A549 (cell line): ENCODE measurements around the gene SYS1.

Experiments used
- CEBPB ChIP-seq, 2 experiments: fragments of >200 bp in 1 of 2; sonication (Bioruptor Twin) in 1 of 2; formaldehyde crosslinking in 1 of 2; IDR thresholded peaks; 2 replicates each; pipeline ENCODE4 v1.6.1; 2012 to 2016
- CTCF ChIP-seq: fragments of >200 bp; sonication (Bioruptor Twin); formaldehyde crosslinking; IDR thresholded peaks from 3 replicates; pipeline ENCODE4 v1.5.1; 2016
- EP300 ChIP-seq, 2 experiments: fragments of >200 bp; sonication (Bioruptor Twin); formaldehyde crosslinking; IDR thresholded peaks; 2 replicates in 1 of 2; 3 replicates in 1 of 2; pipeline ENCODE4 v1.6.1; 2016 to 2017
- ESRRA ChIP-seq: fragments of 150-350 bp; IDR thresholded peaks from 2 replicates; pipeline ENCODE4 v1.6.1; 2014; ENCODE audit warnings: mild to moderate bottlenecking, low read length, borderline replicate concordance
- KDM5A ChIP-seq: fragments of 200-600 bp; sonication (generic); IDR thresholded peaks from 2 replicates; pipeline ENCODE4 v1.6.1; 2016; ENCODE audit warnings: antibody characterized with exemption, mild to moderate bottlenecking
- NPAS2 ChIP-seq: fragments of 250-450 bp; sonication (Bioruptor Pico); IDR thresholded peaks from 2 replicates; pipeline ENCODE4 v1.8.0; 2022; ENCODE audit warnings: mild to moderate bottlenecking, moderate library complexity, borderline replicate concordance
- POLR2A ChIP-seq: IDR thresholded peaks from 2 replicates; pipeline ENCODE4 v1.6.1; 2012; ENCODE audit warnings: mild to moderate bottlenecking, low read length
- POLR2AphosphoS2 ChIP-seq: conservative IDR thresholded peaks from 2 replicates; pipeline ENCODE4 v1.6.1; 2012; ENCODE audit warnings: low read length, improper control_type of control experiment, inconsistent platforms
- USF2 ChIP-seq: fragments of 450-650 bp; IDR thresholded peaks from 2 replicates; pipeline ENCODE4 v1.6.1; 2014; ENCODE audit warnings: antibody characterized with exemption
- TF ChIP-seq, protein P1 (sequence below): fragments of 200-600 bp; sonication (generic); IDR thresholded peaks from 2 replicates; pipeline ENCODE4 v1.6.1; 2016; ENCODE audit warnings: antibody characterized with exemption, mild to moderate bottlenecking, moderate library complexity

DNA sequence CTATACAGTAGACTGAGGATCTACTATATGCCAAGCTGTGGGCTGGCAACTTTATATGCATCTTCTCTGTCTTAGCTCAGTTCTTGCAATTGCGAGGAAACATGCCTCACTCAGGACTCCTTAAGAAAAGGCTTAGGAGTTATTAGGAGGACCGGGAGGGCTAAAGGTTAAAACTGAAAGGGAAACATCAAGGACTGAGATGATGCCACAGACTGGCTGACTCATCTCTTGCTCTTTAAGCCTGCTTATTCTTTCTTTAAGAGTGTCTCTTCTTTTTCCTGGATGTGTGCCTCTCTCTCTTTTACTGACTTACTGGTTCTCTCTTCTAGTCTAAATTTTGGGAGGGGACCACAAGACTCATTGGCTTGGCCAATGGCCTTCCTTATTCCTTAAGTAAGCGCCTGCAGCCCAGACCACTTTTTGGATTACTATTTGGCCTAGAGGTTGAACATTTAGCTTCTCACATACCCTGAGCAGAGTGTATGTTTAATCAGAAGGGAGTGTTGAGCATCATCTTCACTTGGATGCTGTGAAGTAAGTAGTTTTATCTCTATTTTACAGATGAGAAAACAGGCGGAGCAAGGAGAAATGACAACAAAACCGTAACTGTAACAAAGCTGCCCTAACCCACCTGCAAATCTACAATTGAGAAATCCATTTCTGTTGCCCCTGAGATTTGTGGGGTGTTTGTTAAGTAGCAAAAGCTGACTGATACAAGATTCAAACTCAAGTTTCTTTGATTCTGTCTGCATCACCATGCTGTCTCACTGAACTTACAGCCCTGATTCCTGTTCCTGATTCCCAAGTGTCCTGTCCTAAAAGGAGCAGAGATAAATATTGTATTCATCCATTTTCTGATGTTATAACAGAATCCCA is 7.5 kb upstream of the SYS1 start:
- no peak for TF ChIP-seq CTCF
- TF ChIP-seq KDM5A, result no peak
- TF ChIP-seq POLR2A, result no peak
- no peak for TF ChIP-seq EP300 (IDR thresholded peaks at IDR 0.05)
- no peak for TF ChIP-seq ESRRA
- no peak for TF ChIP-seq USF2
- TF ChIP-seq CEBPB (IDR thresholded peaks at IDR 0.05), result no peak
- TF ChIP-seq, protein P1, sequence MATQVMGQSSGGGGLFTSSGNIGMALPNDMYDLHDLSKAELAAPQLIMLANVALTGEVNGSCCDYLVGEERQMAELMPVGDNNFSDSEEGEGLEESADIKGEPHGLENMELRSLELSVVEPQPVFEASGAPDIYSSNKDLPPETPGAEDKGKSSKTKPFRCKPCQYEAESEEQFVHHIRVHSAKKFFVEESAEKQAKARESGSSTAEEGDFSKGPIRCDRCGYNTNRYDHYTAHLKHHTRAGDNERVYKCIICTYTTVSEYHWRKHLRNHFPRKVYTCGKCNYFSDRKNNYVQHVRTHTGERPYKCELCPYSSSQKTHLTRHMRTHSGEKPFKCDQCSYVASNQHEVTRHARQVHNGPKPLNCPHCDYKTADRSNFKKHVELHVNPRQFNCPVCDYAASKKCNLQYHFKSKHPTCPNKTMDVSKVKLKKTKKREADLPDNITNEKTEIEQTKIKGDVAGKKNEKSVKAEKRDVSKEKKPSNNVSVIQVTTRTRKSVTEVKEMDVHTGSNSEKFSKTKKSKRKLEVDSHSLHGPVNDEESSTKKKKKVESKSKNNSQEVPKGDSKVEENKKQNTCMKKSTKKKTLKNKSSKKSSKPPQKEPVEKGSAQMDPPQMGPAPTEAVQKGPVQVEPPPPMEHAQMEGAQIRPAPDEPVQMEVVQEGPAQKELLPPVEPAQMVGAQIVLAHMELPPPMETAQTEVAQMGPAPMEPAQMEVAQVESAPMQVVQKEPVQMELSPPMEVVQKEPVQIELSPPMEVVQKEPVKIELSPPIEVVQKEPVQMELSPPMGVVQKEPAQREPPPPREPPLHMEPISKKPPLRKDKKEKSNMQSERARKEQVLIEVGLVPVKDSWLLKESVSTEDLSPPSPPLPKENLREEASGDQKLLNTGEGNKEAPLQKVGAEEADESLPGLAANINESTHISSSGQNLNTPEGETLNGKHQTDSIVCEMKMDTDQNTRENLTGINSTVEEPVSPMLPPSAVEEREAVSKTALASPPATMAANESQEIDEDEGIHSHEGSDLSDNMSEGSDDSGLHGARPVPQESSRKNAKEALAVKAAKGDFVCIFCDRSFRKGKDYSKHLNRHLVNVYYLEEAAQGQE, result no peak
- TF ChIP-seq NPAS2 (CRISPR knock-in tag), result no peak
- TF ChIP-seq POLR2AphosphoS2, result no peak
